WI38 (cell line): Measurements from ENCODE around the gene KCNAB3.

ENCODE experiments used
- H3K4me3 ChIP-seq: 2 replicates; pipeline ENCODE4 v1.5.1; 2011; ENCODE audit warnings: low read depth, mild to moderate bottlenecking, control low read depth, low read length
- TF ChIP-seq, protein P1 (sequence below): IDR thresholded peaks from 2 replicates; pipeline ENCODE4 v1.5.1; 2012; ENCODE audit warnings: low read depth, mild to moderate bottlenecking, control low read depth, low read length

KCNAB3 gene

DNA sequence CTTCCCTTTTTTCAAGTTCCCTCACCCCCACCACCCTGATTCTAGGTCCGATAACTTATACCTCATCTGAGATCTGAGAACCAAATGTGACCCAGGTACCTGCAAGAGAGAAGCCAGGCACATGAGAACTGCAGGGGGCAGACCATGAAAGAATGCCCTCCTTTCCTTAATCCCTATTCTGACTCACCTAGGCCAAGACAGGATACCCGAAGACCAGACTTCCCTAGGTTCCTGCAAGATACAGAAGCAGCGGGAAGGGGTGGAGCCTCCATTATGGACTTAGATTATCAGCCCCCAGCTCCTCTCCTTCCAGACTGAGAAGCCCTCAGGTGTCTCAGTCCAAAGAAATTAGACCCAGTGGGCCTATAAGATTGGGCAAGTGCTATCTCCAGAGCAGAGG is 2.1 kb downstream of the KCNAB3 start:
- TF ChIP-seq, protein P1, sequence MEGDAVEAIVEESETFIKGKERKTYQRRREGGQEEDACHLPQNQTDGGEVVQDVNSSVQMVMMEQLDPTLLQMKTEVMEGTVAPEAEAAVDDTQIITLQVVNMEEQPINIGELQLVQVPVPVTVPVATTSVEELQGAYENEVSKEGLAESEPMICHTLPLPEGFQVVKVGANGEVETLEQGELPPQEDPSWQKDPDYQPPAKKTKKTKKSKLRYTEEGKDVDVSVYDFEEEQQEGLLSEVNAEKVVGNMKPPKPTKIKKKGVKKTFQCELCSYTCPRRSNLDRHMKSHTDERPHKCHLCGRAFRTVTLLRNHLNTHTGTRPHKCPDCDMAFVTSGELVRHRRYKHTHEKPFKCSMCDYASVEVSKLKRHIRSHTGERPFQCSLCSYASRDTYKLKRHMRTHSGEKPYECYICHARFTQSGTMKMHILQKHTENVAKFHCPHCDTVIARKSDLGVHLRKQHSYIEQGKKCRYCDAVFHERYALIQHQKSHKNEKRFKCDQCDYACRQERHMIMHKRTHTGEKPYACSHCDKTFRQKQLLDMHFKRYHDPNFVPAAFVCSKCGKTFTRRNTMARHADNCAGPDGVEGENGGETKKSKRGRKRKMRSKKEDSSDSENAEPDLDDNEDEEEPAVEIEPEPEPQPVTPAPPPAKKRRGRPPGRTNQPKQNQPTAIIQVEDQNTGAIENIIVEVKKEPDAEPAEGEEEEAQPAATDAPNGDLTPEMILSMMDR = no peak
- H3K4me3 ChIP-seq = no peak overlapping the region

DNA sequence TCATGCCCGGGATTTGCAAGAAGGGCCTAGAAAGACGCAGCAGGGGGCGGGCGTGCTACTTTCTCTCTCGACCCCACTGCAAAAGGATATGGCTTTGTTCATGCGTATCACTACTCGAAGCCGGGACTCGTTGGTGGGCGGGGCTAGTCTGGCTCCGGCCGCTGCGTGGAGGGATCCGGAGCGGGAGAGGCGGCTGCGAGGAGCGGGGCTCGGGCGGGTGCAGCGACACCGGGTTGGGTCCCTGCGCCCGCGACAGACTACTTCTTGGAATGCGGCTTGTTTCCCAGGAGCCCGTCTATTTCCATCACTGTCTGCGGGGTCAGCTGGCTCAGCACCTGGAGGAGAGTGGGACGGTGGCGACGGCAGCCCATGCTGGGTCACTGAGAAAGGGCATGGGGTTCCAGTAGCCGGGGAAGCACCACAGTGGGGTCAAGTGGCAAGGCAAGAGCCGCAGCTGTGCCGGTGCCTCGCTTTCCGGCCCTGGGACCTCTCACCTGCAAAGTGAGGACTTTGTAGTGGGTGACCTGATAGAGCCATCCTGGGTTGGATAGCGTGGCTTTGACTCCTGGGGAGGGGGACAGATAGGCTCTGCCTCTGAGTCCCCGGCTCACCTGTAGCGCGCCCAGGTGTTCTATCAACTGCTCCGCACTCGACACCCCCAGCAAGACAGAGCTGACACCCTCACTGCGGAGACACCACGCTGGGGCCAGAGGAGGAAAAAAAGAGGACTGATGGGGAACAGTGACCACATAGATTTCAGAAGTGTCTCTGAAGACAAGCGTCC is 6.6 kb downstream of the KCNAB3 start:
- peak overlapping the region; percentile 56 for H3K4me3 ChIP-seq
- TF ChIP-seq, protein P1 = no peak

DNA sequence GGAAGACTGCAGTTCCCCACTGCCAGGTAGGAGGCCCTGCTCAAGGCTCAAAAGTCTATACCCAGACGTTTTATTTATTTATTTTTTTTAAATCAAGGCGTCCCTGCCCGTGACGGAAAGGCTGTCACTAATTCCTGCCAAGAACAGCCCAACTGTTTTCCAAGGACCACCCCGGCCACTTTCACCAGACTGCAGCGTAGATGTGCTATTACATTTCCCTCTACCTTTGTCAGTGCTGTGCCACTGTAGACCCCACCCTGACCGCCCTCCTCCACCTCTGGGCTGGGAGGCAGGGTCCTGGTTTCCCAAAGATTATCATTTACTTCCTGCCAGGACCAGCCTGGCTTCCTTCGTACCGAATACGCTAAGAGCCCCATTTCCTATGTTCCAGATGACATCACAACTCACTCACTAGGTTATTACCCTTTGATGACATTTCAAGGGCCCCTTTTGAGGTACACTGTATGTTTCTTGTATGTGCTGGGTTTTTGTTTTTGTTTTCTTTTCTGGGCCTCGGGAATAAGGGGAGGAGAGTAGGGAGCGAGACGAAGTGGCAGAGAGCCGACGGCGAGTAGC is 7.3 kb downstream of the KCNAB3 start:
- peak overlapping the region; percentile 56 for H3K4me3 ChIP-seq
- TF ChIP-seq, protein P1 = no peak

DNA sequence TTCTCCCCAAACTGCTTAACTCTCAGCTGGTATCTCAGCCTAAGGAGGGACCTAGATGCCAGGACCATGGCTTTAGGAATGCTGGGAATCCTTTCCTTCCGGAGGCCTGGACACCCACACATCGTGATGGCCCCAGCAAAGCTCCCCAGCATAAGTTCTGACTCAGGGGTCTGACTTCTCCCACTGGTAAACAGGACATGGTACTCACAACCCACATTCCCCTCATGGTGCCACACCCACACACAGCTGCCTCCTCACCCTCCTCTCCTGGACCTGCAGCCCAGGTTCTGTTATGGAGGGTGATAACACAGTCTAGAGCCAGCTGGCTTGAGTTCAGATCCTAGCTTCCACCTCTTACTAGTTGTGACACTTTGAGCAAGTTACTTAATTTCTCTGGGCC is 12.8 kb downstream of the KCNAB3 start:
- TF ChIP-seq, protein P1 = no peak
- no peak overlapping the region for H3K4me3 ChIP-seq

DNA sequence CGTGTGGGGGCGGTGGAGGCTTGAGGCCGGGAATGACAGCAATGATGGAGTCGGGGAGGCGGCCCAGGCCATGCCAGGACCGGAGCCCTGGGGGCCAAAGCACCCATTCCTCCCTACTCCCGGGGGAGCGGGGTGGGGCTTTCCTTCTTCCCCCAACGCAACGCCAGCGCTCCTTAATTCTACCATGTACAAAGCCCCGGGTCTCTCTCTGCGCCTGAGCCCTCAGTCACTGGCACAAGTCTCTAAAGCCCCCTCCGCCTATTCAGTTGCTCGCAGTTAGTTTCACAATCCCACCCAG is 13.3 kb downstream of the KCNAB3 start:
- TF ChIP-seq, protein P1 = no peak
- peak overlapping the region; percentile 65 for H3K4me3 ChIP-seq

DNA sequence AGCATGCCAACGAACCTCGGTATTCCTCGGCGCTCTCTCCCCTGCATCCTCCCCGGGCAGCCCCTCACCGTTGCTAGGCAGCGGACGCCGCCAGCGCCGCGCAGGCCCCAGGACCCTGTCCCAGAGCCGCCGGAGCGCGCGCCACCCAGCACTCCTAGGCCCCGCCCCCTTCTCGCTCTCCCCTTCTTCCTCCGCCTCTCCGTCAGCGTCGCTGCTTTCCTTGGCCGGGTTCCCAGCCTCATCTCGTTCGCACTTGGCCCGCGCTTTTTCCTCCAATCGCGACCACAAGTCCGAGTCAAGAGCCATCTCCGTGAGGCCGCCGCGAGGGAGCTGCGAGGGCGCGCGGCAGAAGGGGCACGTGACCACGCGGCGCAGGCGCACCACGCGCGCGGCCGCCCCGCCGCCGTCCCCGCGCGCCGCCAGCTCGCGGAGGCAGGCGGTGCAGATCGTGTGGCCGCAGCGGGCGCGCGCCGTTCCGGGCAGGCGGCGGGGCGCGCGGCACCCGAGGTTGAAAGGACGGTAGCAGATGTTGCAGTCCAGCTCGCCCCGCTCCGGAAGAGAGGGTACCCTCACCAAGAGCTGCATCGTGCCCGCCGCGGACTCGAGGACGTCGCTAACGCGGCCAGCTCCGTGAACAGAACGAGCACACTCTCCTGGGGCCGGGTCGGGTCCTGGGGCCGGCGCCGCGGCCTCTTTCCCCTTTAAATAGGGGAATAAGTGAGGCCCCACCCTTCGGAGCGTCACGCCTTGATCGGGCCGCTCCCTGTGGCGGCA is 13.9 kb downstream of the KCNAB3 start, which contains the start of gene RNF227:
RNF227 (minus strand) TSS at position 679 of the 774 bp plus-strand sequence; CDS start at position 585, 94 bp downstream.
- TF ChIP-seq, protein P1 = no peak
- peak within 1 kb of the TSS; percentile 65 for H3K4me3 ChIP-seq

DNA sequence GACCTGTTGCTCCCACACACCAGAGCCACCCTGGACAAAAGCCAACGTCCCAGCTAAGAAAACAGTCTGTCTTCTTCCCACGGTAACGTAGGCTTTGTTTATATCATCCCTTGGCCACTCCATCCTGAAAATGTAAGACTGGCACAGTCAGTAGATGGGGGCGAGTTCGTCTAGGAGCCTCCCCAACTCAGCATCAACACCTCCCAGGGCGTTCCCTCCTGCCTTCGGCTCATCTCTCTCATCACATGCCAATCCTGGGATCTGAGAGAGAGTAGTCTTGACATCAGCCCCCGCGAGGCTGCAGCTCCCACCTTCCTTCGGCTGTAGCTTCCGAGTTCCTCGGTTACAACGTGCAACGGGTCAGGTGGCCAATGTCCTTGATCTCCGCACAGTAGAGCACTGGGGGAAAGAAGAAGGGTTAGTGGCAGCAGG is 14.5 kb downstream of the KCNAB3 start:
- H3K4me3 ChIP-seq = peak overlapping the region; percentile 65
- TF ChIP-seq, protein P1 = no peak
